Neural cell (in vitro differentiated cells): Measurements from ENCODE around the gene INO80D.

Experiments
- CTCF ChIP-seq: fragments of 450-650 bp; IDR thresholded peaks from 2 replicates; pipeline ENCODE4 v1.5.1; 2014; ENCODE audit warnings: antibody characterized with exemption, mild to moderate bottlenecking, moderate library complexity; ENCODE audit not compliant: poor library complexity, severe bottlenecking
- EZH2 ChIP-seq: fragments of 200-600, 300-800 bp; shearing (Covaris generic), sonication (generic); IDR thresholded peaks from 2 replicates; pipeline ENCODE4 v1.6.1; 2014; ENCODE audit warnings: antibody characterized with exemption, low read length, borderline replicate concordance, mild to moderate bottlenecking; ENCODE audit not compliant: insufficient read depth, poor library complexity, severe bottlenecking
- POLR2AphosphoS5 ChIP-seq: IDR thresholded peaks from 2 replicates; pipeline ENCODE4 v1.6.1; 2012
- RAD21 ChIP-seq: fragments of 450-650 bp; conservative IDR thresholded peaks from 2 replicates; pipeline ENCODE4 v1.6.1; 2014; ENCODE audit warnings: antibody characterized with exemption, mild to moderate bottlenecking, moderate library complexity
- REST ChIP-seq: IDR thresholded peaks from 2 replicates; pipeline ENCODE4 v1.6.1; 2012; ENCODE audit warnings: borderline replicate concordance
- SMC3 ChIP-seq: fragments of 450-650 bp; conservative IDR thresholded peaks from 2 replicates; pipeline ENCODE4 v1.6.1; 2014; ENCODE audit warnings: antibody characterized with exemption, mild to moderate bottlenecking, moderate library complexity; ENCODE audit not compliant: poor library complexity
- TAF1 ChIP-seq: IDR thresholded peaks from 2 replicates; pipeline ENCODE4 v1.6.1; 2012; ENCODE audit warnings: low read depth

- TF ChIP-seq RAD21, result no peak
- TF ChIP-seq CTCF, result no peak
- TF ChIP-seq REST, result no peak
- no peak for TF ChIP-seq EZH2
- no peak for TF ChIP-seq SMC3
- no peak for TF ChIP-seq TAF1
- TF ChIP-seq POLR2AphosphoS5, result no peak
These were observed 126.5 kb downstream of the INO80D start for GRCh38 chr2:205959521-205959920.
